Measurements from ENCODE around the gene OR52I2.
A peak's percentile ranks its signal among the peaks of the same experiment; 100 is the strongest.

OR52I2 gene

DNA sequence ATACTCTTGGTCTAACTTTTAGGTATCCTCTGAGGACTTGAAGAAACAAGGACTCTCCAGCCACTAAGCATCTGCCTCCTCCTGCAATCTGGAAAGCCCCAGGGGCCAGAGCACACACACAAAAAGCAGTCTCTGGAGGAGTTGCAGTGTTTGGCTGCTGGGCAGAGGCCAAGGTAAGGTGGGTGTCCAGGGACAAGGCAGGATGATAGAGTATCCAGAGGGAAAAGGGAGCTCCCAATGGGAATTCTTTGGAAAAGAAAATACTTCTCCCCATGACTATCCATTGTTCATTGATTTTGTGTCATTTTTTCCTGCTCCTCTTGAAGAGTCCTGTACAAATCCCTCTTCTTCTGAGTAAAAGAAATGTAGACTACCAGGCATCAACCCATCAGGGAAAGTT lies at the start of gene OR52I2:
Gene OR52I2 (plus strand): TSS at position 301 of the 400 bp plus-strand sequence.
- CTCF ChIA-PET, result no interaction called here
- TF ChIP-seq, protein P1, sequence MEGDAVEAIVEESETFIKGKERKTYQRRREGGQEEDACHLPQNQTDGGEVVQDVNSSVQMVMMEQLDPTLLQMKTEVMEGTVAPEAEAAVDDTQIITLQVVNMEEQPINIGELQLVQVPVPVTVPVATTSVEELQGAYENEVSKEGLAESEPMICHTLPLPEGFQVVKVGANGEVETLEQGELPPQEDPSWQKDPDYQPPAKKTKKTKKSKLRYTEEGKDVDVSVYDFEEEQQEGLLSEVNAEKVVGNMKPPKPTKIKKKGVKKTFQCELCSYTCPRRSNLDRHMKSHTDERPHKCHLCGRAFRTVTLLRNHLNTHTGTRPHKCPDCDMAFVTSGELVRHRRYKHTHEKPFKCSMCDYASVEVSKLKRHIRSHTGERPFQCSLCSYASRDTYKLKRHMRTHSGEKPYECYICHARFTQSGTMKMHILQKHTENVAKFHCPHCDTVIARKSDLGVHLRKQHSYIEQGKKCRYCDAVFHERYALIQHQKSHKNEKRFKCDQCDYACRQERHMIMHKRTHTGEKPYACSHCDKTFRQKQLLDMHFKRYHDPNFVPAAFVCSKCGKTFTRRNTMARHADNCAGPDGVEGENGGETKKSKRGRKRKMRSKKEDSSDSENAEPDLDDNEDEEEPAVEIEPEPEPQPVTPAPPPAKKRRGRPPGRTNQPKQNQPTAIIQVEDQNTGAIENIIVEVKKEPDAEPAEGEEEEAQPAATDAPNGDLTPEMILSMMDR (IDR thresholded peaks at IDR 0.05; ENCODE audit: insufficient read depth, low read length, missing control alignments), result no peak
- no peak for DNase-seq (ENCODE audit: low read depth, low spot score)
- POLR2A ChIA-PET, result no interaction called here
- no peak within 1 kb of the TSS for H3K4me3 ChIP-seq (ENCODE audit: low read depth, low read length)

DNA sequence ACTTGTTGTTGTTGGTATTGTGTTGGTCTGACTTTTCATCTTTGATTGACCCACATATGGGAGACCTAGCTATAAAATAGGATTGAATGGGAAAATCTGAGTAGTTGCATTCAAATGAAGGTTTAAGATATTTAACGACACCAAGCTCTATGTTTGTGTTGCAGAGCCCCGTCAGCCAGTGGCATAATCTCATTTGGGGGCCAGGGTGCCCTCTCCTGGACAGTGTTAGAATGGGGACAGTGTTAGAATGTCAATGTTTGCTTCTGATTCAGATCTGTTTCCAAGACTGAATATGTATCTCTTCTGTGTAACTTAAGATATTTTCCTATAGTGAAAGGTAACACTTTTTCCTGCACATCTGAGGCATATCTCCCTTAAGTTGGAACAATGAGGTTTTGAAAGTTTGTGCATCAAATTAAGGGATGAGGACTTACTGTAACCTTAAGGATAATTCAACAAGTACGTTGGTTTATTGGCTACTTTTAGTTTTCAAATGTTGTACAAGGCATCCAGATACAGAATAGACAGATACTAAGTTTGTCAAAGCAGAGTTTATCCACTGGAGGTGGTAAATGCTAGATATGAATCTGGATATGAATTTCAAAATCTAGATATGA lies 41.8 kb upstream of the OR52I2 start:
- DNase-seq (ENCODE audit: low read depth, low spot score), result no peak
- ChIA-PET POLR2A (interaction anchor here (1.4 kb wide), 1 partner anchor 353 kb away, joined by 4 read pairs; no protein-coding TSS in a partner anchor), CTCF (interaction anchor here (1.0 to 7.8 kb wide), 8 partner anchors 8 to 358 kb away, joined by 3 to 123 read pairs (median 4); no protein-coding TSS in a partner anchor)
- TF ChIP-seq, protein P1 (IDR thresholded peaks at IDR 0.05; ENCODE audit: insufficient read depth, low read length, missing control alignments), result peak; percentile 51
- no peak overlapping the region for H3K4me3 ChIP-seq (ENCODE audit: low read depth, low read length)

DNA sequence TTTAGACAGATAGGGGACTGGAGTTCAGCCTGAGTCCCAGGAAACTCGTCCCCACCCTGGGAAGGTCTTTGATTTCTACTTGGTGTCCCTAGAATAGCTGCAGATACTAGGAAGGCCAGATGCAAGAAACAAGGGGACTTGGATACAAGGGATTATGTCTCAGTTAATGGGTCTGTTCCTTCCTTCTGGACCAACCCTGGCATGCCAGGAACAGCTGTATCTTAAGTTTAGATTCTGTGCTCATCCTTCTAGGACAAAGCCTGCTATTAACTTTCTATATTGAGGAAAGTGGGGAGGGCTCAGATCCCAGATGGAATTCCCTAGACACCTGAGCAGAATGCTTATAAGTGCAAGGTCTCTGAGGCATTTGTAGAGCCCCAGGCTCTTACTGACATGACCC lies 40.5 kb upstream of the OR52I2 start:
- POLR2A ChIA-PET, result no interaction called here
- CTCF ChIA-PET, result interaction anchor here (1.1 to 7.8 kb wide), 4 partner anchors 10 to 359 kb away, joined by 3 to 123 read pairs (median 39); no protein-coding TSS in a partner anchor
- no peak overlapping the region for H3K4me3 ChIP-seq (ENCODE audit: low read depth, low read length)
- no peak for DNase-seq (ENCODE audit: low read depth, low spot score)
- TF ChIP-seq, protein P1 (IDR thresholded peaks at IDR 0.05; ENCODE audit: insufficient read depth, low read length, missing control alignments), result no peak

DNA sequence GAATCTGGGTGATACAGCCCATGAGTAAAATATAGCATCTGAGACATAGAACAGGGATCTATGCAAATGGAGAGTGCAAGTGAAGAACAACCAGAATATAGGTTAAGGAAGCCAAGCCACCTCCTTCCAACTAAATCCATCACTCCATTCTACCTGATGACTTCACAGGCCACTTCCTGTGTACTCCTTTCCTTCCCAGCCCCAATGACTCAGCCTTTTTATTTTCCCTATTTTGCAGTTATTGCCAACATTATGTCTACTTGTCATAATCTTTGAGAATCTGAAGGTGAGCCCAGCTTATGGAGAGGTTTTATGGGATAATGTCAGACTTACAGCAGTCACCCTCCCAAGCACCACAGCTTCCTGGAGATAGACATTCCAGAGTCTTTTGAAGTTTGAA lies 38.0 kb upstream of the OR52I2 start:
- CTCF ChIA-PET, result interaction anchor here (6.4 to 7.8 kb wide), 2 partner anchors 356 to 361 kb away, joined by 69 to 123 read pairs; no protein-coding TSS in a partner anchor
- no peak overlapping the region for H3K4me3 ChIP-seq (ENCODE audit: low read depth, low read length)
- TF ChIP-seq, protein P1 (IDR thresholded peaks at IDR 0.05; ENCODE audit: insufficient read depth, low read length, missing control alignments), result no peak
- DNase-seq (ENCODE audit: low read depth, low spot score), result no peak
- POLR2A ChIA-PET, result no interaction called here

DNA sequence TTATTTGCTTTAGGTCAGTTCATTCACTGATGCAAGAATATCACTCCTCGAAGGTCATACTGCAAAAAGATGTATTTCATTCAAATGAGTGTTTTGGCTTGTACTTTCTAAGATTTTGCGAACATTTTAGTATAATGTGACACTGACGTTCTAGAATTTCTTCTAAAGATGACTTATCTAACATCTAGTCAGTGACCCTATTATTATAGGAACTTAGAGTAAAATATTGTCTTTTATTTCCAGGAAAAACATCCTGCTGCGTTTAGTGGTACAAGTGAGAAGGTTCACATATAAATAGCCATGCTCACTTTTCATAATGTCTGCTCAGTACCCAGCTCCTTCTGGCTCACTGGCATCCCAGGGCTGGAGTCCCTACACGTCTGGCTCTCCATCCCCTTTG lies 36.7 kb upstream of the OR52I2 start, which contains the start of gene OR52M1:
Gene OR52M1 (plus strand): TSS at position 301 of the 400 bp plus-strand sequence. CDS start 0 bp downstream, at position 301.
- DNase-seq (ENCODE audit: low read depth, low spot score), result no peak
- TF ChIP-seq, protein P1 (IDR thresholded peaks at IDR 0.05; ENCODE audit: insufficient read depth, low read length, missing control alignments), result no peak
- no peak within 1 kb of the TSS for H3K4me3 ChIP-seq (ENCODE audit: low read depth, low read length)
- POLR2A ChIA-PET, result no interaction called here
- CTCF ChIA-PET, result interaction anchor here (7.8 kb wide), 1 partner anchor 358 kb away, joined by 123 read pairs; no protein-coding TSS in a partner anchor

DNA sequence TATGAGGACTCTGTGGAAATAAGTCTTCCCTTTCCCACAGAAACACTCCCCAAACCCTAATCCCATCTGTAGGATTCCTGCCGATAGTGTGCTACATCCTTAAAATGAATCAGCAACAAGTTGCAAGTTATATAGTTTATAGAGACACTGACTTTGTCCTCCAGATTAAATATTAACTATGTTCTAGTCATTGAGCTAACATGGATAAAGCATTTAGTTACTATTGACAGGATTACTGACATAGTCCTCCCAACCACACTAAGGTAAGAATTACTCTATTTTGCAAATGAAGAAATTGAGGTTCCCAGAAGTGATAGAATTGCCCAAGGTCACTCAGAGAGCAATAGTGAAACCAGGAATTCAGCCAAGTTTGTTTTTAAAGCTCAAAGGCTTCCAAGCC lies 34.7 kb upstream of the OR52I2 start:
- CTCF ChIA-PET, result interaction anchor here (1.4 to 2.7 kb wide), 3 partner anchors 8 to 362 kb away, joined by 3 to 11 read pairs (median 6); no protein-coding TSS in a partner anchor
- POLR2A ChIA-PET, result no interaction called here
- no peak overlapping the region for H3K4me3 ChIP-seq (ENCODE audit: low read depth, low read length)
- no peak for DNase-seq (ENCODE audit: low read depth, low spot score)
- TF ChIP-seq, protein P1 (IDR thresholded peaks at IDR 0.05; ENCODE audit: insufficient read depth, low read length, missing control alignments), result no peak
